GM10248 (cell line): ENCODE measurements around the gene ITPKB.

Experiments used
- CTCF ChIA-PET: fragments of 300-600 bp; sonication (Branson Sonifier 250); formaldehyde crosslinking; extraction: SDS; loops from one replicate; lab custom pipeline; 2021; ENCODE audit warnings: antibody characterized with exemption; lab: Yijun Ruan, JAX
- POLR2A ChIA-PET: fragments of 350-650 bp; sonication (Branson Sonifier 250); formaldehyde crosslinking; extraction: SDS; loops from one replicate; lab custom pipeline; 2020; ENCODE audit warnings: antibody characterized with exemption; lab: Yijun Ruan, JAX
- DNase-seq: peaks from one replicate; pipeline ENCODE4 v3.0.0; 2012; ENCODE audit errors: extremely low spot score
- CTCF ChIP-seq: IDR thresholded peaks from 2 replicates; pipeline ENCODE4 v1.5.1; 2012; ENCODE audit warnings: mild to moderate bottlenecking, low read depth; ENCODE audit errors: extremely low read depth, missing control alignments, control extremely low read depth

ITPKB gene

GRCh38 chr1:226604560-226605317 is 134.3 kb downstream of the ITPKB start:
- no peak for DNase-seq
- CTCF ChIA-PET, result interaction anchor here (2.3 kb wide), 1 partner anchor 58 kb away, joined by 7 read pairs; no protein-coding TSS in a partner anchor
- no peak for TF ChIP-seq CTCF
- POLR2A ChIA-PET, result no interaction called here

- DNase-seq, result no peak
- no peak for TF ChIP-seq CTCF
- ChIA-PET POLR2A (no interaction called here), CTCF (interaction anchor here (1.4 to 2.3 kb wide), 2 partner anchors 57 to 224 kb away, joined by 4 to 7 read pairs; no protein-coding TSS in a partner anchor)
Observed at GRCh38 chr1:226603858-226604559, 135.1 kb downstream of the ITPKB start.

GRCh38 chr1:226603022-226603857 is 135.8 kb downstream of the ITPKB start:
- TF ChIP-seq CTCF, result no peak
- ChIA-PET CTCF (interaction anchor here (1.2 to 2.3 kb wide), 5 partner anchors 12 to 225 kb away, joined by 3 to 7 read pairs (median 4); no protein-coding TSS in a partner anchor), POLR2A (no interaction called here)
- no peak for DNase-seq

GRCh38 chr1:226602186-226603021 is 136.7 kb downstream of the ITPKB start:
- no peak for DNase-seq
- no peak for TF ChIP-seq CTCF
- ChIA-PET POLR2A (no interaction called here), CTCF (interaction anchor here (1.2 to 2.3 kb wide), 5 partner anchors 11 to 226 kb away, joined by 3 to 7 read pairs (median 4); no protein-coding TSS in a partner anchor)

- no peak for TF ChIP-seq CTCF
- CTCF ChIA-PET, result interaction anchor here (1.4 to 2.7 kb wide), 4 partner anchors 8 to 31 kb away, joined by 3 to 13 read pairs (median 4); no protein-coding TSS in a partner anchor
- DNase-seq, result no peak
- POLR2A ChIA-PET, result no interaction called here
Observed at GRCh38 chr1:226601456-226601855, 137.6 kb downstream of the ITPKB start.
